ENCODE data around the gene TTC12. TPM values are rescaled to one million over a fixed set of nuclear protein-coding genes. Genes with fewer than 3 reads are reported as not detected.

TTC12 gene
- total RNA-seq, 1 donor = 21.4 TPM

- H3K27me3 ChIP-seq (ENCODE audit: insufficient read depth, low read length) = peaks cover 18% of the 10 kb centered on the region
- no peaks in the 10 kb centered on the region for H3K4me1 ChIP-seq (ENCODE audit: insufficient read depth, low read length)
- no peak overlapping the region for H3K4me3 ChIP-seq (ENCODE audit: insufficient read depth, low read length)
- H3K79me2 ChIP-seq (ENCODE audit: insufficient read depth, low read length) = no peaks in the 10 kb centered on the region
- TF ChIP-seq CTCF (IDR thresholded peaks at IDR 0.05; ENCODE audit: extremely low read depth, low read depth, low read length) = no peak
- peak; percentile 37 for DNase-seq (ENCODE audit: insufficient read length, low spot score, missing footprints)
- no peaks in the 10 kb centered on the region for H4K20me1 ChIP-seq (ENCODE audit: insufficient read depth, low read length)
- no peaks in the 10 kb centered on the region for H3K9me3 ChIP-seq (ENCODE audit: low read depth, low read length)
- no peak overlapping the region for H3K27ac ChIP-seq (ENCODE audit: low read depth, low read length)
- H3K4me2 ChIP-seq (ENCODE audit: insufficient read depth, low read length) = no peak overlapping the region
- no peak overlapping the region for H2AFZ ChIP-seq (ENCODE audit: low read length)
- no peaks in the 10 kb centered on the region for H3K36me3 ChIP-seq (ENCODE audit: insufficient read depth, low read length)
These were observed 80.5 kb downstream of the TTC12 start for GRCh38 chr11:113394919-113395318.

GRCh38 chr11:113395782-113396336 is 81.5 kb downstream of the TTC12 start:
- no peak for TF ChIP-seq CTCF (IDR thresholded peaks at IDR 0.05; ENCODE audit: extremely low read depth, low read depth, low read length)
- no peak overlapping the region for H3K4me3 ChIP-seq (ENCODE audit: insufficient read depth, low read length)
- H4K20me1 ChIP-seq (ENCODE audit: insufficient read depth, low read length) = no peaks in the 10 kb centered on the region
- no peaks in the 10 kb centered on the region for H3K36me3 ChIP-seq (ENCODE audit: insufficient read depth, low read length)
- no peak overlapping the region for H3K27ac ChIP-seq (ENCODE audit: low read depth, low read length)
- H3K79me2 ChIP-seq (ENCODE audit: insufficient read depth, low read length) = no peaks in the 10 kb centered on the region
- peaks cover 15% of the 10 kb centered on the region for H3K27me3 ChIP-seq (ENCODE audit: insufficient read depth, low read length)
- peak; percentile 78 for DNase-seq (ENCODE audit: insufficient read length, low spot score, missing footprints)
- H3K4me2 ChIP-seq (ENCODE audit: insufficient read depth, low read length) = no peak overlapping the region
- no peaks in the 10 kb centered on the region for H3K4me1 ChIP-seq (ENCODE audit: insufficient read depth, low read length)
- no peak overlapping the region for H2AFZ ChIP-seq (ENCODE audit: low read length)
- H3K9me3 ChIP-seq (ENCODE audit: low read depth, low read length) = no peaks in the 10 kb centered on the region

GRCh38 chr11:113396690-113397089 is 82.3 kb downstream of the TTC12 start:
- Histone ChIP-seq H3K27ac (ENCODE audit: low read depth, low read length) (no peak overlapping the region), H3K79me2 (ENCODE audit: insufficient read depth, low read length) (no peaks in the 10 kb centered on the region), H3K9me3 (ENCODE audit: low read depth, low read length) (no peaks in the 10 kb centered on the region), H3K4me2 (ENCODE audit: insufficient read depth, low read length) (no peak overlapping the region), H3K27me3 (ENCODE audit: insufficient read depth, low read length) (peaks cover 8% of the 10 kb centered on the region), H4K20me1 (ENCODE audit: insufficient read depth, low read length) (no peaks in the 10 kb centered on the region), H3K4me3 (ENCODE audit: insufficient read depth, low read length) (no peak overlapping the region), H2AFZ (ENCODE audit: low read length) (no peak overlapping the region), H3K4me1 (ENCODE audit: insufficient read depth, low read length) (no peaks in the 10 kb centered on the region), H3K36me3 (ENCODE audit: insufficient read depth, low read length) (no peaks in the 10 kb centered on the region)
- TF ChIP-seq CTCF (IDR thresholded peaks at IDR 0.05; ENCODE audit: extremely low read depth, low read depth, low read length) = no peak
- DNase-seq (ENCODE audit: insufficient read length, low spot score, missing footprints) = peak; percentile 21

GRCh38 chr11:113397212-113397611 is 82.8 kb downstream of the TTC12 start:
- no peak overlapping the region for H3K4me3 ChIP-seq (ENCODE audit: insufficient read depth, low read length)
- H3K36me3 ChIP-seq (ENCODE audit: insufficient read depth, low read length) = no peaks in the 10 kb centered on the region
- no peak overlapping the region for H3K4me2 ChIP-seq (ENCODE audit: insufficient read depth, low read length)
- H3K27me3 ChIP-seq (ENCODE audit: insufficient read depth, low read length) = peaks cover 3% of the 10 kb centered on the region
- no peak overlapping the region for H3K27ac ChIP-seq (ENCODE audit: low read depth, low read length)
- H2AFZ ChIP-seq (ENCODE audit: low read length) = no peak overlapping the region
- H3K79me2 ChIP-seq (ENCODE audit: insufficient read depth, low read length) = no peaks in the 10 kb centered on the region
- H3K9me3 ChIP-seq (ENCODE audit: low read depth, low read length) = no peaks in the 10 kb centered on the region
- peak; percentile 47 for DNase-seq (ENCODE audit: insufficient read length, low spot score, missing footprints)
- H3K4me1 ChIP-seq (ENCODE audit: insufficient read depth, low read length) = no peaks in the 10 kb centered on the region
- H4K20me1 ChIP-seq (ENCODE audit: insufficient read depth, low read length) = no peaks in the 10 kb centered on the region
- no peak for TF ChIP-seq CTCF (IDR thresholded peaks at IDR 0.05; ENCODE audit: extremely low read depth, low read depth, low read length)

Measured in osteoblast (primary cell).